Mesenchymal stem cell (in vitro differentiated cells and primary cell): ENCODE results near the gene SEC23A.
"Not testable (repeated sequence)": the region's sequence is repeated elsewhere in the genome, so short reads cannot be mapped to it uniquely, and the experiment has no call there.

Experiments
- DNase-seq: peaks from one replicate; pipeline ENCODE4 v3.0.0-alpha.2; 2013
- H2AFZ ChIP-seq: one replicate; pipeline ENCODE4 v1.6.1; 2013; ENCODE audit warnings: low read depth, mild to moderate bottlenecking, control low read depth, inconsistent platforms, low read length, moderate library complexity
- H2AK5ac ChIP-seq: 2 replicates; pipeline ENCODE4 v1.6.1; 2013; ENCODE audit warnings: low read length, moderate library complexity, mild to moderate bottlenecking, inconsistent platforms; ENCODE audit not compliant: severe bottlenecking
- H2BK120ac ChIP-seq: one replicate; pipeline ENCODE4 v1.6.1; 2013; ENCODE audit warnings: low read depth, mild to moderate bottlenecking, inconsistent platforms, low read length, moderate library complexity
- H2BK12ac ChIP-seq, 2 experiments: one replicate each; pipeline ENCODE4 v1.6.1; 2013; ENCODE audit warnings: inconsistent platforms in 2 of 2, low read length in 2 of 2, mild to moderate bottlenecking in 2 of 2, moderate library complexity in 2 of 2, control low read depth in 1 of 2
- H2BK15ac ChIP-seq: one replicate; pipeline ENCODE4 v1.6.1; 2013; ENCODE audit warnings: mild to moderate bottlenecking, low read depth, inconsistent platforms; ENCODE audit not compliant: poor library complexity, severe bottlenecking
- H2BK5ac ChIP-seq: 2 replicates; pipeline ENCODE4 v1.6.1; 2013; ENCODE audit warnings: low read depth, mild to moderate bottlenecking, low read length, control low read depth, inconsistent platforms; ENCODE audit not compliant: poor library complexity, severe bottlenecking
- H3K14ac ChIP-seq, 2 experiments: one replicate each; pipeline ENCODE4 v1.6.1; 2013; ENCODE audit warnings: inconsistent platforms in 2 of 2, low read length in 2 of 2, control low read depth in 1 of 2, mild to moderate bottlenecking in 1 of 2, moderate library complexity in 1 of 2
- H3K18ac ChIP-seq, 2 experiments: one replicate each; pipeline ENCODE4 v1.6.1; 2013; ENCODE audit warnings: inconsistent platforms in 2 of 2, low read length in 2 of 2, control low read depth in 1 of 2, low read depth in 1 of 2, mild to moderate bottlenecking in 1 of 2
- H3K23ac ChIP-seq, 2 experiments: one replicate each; pipeline ENCODE4 v1.6.1; 2013; ENCODE audit warnings: inconsistent platforms in 2 of 2, low read length in 2 of 2, mild to moderate bottlenecking in 2 of 2, moderate library complexity in 2 of 2, control low read depth in 1 of 2
- H3K27ac ChIP-seq: 2 replicates; pipeline ENCODE4 v1.5.1; 2013; ENCODE audit warnings: mild to moderate bottlenecking, moderate library complexity, low read length, control low read depth, inconsistent platforms; ENCODE audit not compliant: poor library complexity, severe bottlenecking
- H3K27me3 ChIP-seq, 2 experiments: 2 replicates each; pipeline versions ENCODE4 v1.6.1 to v1.7.0; 2013; ENCODE audit warnings: low read length in 2 of 2, mild to moderate bottlenecking in 2 of 2, moderate library complexity in 2 of 2, control low read depth in 1 of 2, inconsistent platforms in 1 of 2; ENCODE audit not compliant: control insufficient read depth in 1 of 2, insufficient read depth in 1 of 2
- H3K36me3 ChIP-seq, 2 experiments: 2 replicates each; pipeline versions ENCODE4 v1.6.1 to v1.7.0; 2013; ENCODE audit warnings: low read length in 2 of 2, control low read depth in 1 of 2, inconsistent platforms in 1 of 2, low read depth in 1 of 2, mild to moderate bottlenecking in 1 of 2; ENCODE audit not compliant: insufficient read depth in 2 of 2, control insufficient read depth in 1 of 2
- H3K4ac ChIP-seq, 2 experiments: one replicate each; pipeline ENCODE4 v1.6.1; 2013; ENCODE audit warnings: inconsistent platforms in 2 of 2, low read length in 2 of 2, mild to moderate bottlenecking in 2 of 2, moderate library complexity in 2 of 2, control low read depth in 1 of 2, low read depth in 1 of 2
- H3K4me1 ChIP-seq: 2 replicates; pipeline ENCODE4 v1.6.1; 2013; ENCODE audit warnings: low read depth, low read length, control low read depth; ENCODE audit not compliant: control insufficient read depth, insufficient read depth
- H3K4me2 ChIP-seq: 2 replicates; pipeline ENCODE4 v1.6.1; 2013; ENCODE audit warnings: low read length, mild to moderate bottlenecking, inconsistent platforms; ENCODE audit not compliant: poor library complexity, severe bottlenecking
- H3K4me3 ChIP-seq, 2 experiments: 2 replicates each; pipeline versions ENCODE4 v1.5.1 to v1.7.0; 2013; ENCODE audit warnings: low read length in 2 of 2, mild to moderate bottlenecking in 2 of 2, control low read depth in 1 of 2, low read depth in 1 of 2; ENCODE audit not compliant: insufficient read depth in 1 of 2
- H3K79me1 ChIP-seq: replicated peaks from 2 replicates; pipeline ENCODE4 v1.6.1; 2013; ENCODE audit warnings: mild to moderate bottlenecking, control low read depth, low read length, inconsistent platforms; ENCODE audit not compliant: poor library complexity, severe bottlenecking
- H3K9ac ChIP-seq: 2 replicates; pipeline ENCODE4 v1.7.0; 2013; ENCODE audit warnings: mild to moderate bottlenecking, low read length, moderate library complexity
- H3K9me3 ChIP-seq: 2 replicates; pipeline ENCODE4 v1.7.0; 2013; ENCODE audit warnings: mild to moderate bottlenecking, low read length; ENCODE audit not compliant: control insufficient read depth
- H4K8ac ChIP-seq: one replicate; pipeline ENCODE4 v1.6.1; 2013; ENCODE audit warnings: inconsistent platforms, mild to moderate bottlenecking, low read length, moderate library complexity
- H4K91ac ChIP-seq: one replicate; pipeline ENCODE4 v1.6.1; 2013; ENCODE audit warnings: mild to moderate bottlenecking, low read length, inconsistent platforms
- WGBS: methylation state at CpG from one replicate; pipeline ENCODE4 v1.1.7; 2013; ENCODE audit warnings: mixed read lengths; 5-methylcytosine and 5-hydroxymethylcytosine counted together

The SEC23A gene

DNA sequence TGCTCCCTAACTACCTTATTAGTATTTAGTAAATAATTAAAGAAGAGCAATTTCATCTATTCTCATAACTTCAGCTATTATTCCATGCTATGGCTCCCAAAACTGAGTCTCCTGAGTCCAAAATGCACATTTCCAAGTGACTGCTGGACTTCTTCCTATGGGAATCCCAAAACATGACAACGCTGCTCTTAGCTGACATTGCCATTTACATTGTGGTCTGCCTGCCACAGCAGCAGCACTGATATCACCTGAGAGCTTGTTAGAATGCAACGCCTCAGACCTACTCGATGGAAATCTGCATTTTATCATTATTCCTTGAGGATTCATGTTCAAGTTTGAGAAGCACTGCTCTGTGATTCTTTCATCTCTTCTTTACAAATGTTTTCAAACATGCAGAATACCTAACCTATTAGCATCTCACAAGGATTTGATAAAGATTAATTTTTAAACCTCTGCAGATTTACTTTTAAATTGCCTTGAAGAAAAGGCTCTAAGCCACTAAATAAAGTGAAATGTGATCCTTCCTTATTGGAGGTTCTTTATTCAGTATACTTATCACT, 77.7 kb downstream of the SEC23A start:
- no peak overlapping the region for H2AK5ac ChIP-seq
- H3K9me3 ChIP-seq, result no peaks in the 10 kb centered on the region
- no peak overlapping the region for H4K8ac ChIP-seq
- no peak overlapping the region for H3K23ac ChIP-seq
- H3K27ac ChIP-seq, result no peak overlapping the region
- H3K27me3 ChIP-seq, result no peaks in the 10 kb centered on the region
- peaks cover 10% of the 10 kb centered on the region for H3K79me1 ChIP-seq
- no peak overlapping the region for H2BK12ac ChIP-seq
- no peak overlapping the region for H3K4ac ChIP-seq
- H3K18ac ChIP-seq, result no peak overlapping the region
- WGBS, result 72% methylated on average over 3 of the region's 3 CpGs
- H2AFZ ChIP-seq, result no peak overlapping the region
- H2BK5ac ChIP-seq, result no peak overlapping the region
- H3K4me2 ChIP-seq, result no peak overlapping the region
- no peak overlapping the region for H2BK120ac ChIP-seq
- H2BK15ac ChIP-seq, result no peak overlapping the region
- peaks cover 2% of the 10 kb centered on the region for H3K4me1 ChIP-seq
- H3K4me3 ChIP-seq, result no peak overlapping the region
- H3K14ac ChIP-seq, result no peak overlapping the region
- H4K91ac ChIP-seq, result no peak overlapping the region
- peaks cover 10 to 49% of the 10 kb centered on the region in 2 experiments for H3K36me3 ChIP-seq
- no peak overlapping the region for H3K9ac ChIP-seq
- no peak for DNase-seq

- Histone ChIP-seq H3K27me3 (no peaks in the 10 kb centered on the region), H3K79me1 (peaks cover 5% of the 10 kb centered on the region), H2BK120ac (no peak overlapping the region), H3K14ac (no peak overlapping the region), H3K36me3 (peaks cover 0 to 37% of the 10 kb centered on the region in 2 experiments), H3K4me1 (peaks cover 2% of the 10 kb centered on the region), H2AFZ (no peak overlapping the region), H3K23ac (no peak overlapping the region), H3K4ac (no peak overlapping the region), H3K9ac (no peak overlapping the region), H2BK5ac (no peak overlapping the region), H4K91ac (no peak overlapping the region), H3K4me3 (no peak overlapping the region), H3K9me3 (no peaks in the 10 kb centered on the region), H2BK15ac (no peak overlapping the region), H2BK12ac (no peak overlapping the region), H3K27ac (no peak overlapping the region), H4K8ac (no peak overlapping the region), H2AK5ac (no peak overlapping the region), H3K18ac (no peak overlapping the region), H3K4me2 (no peak overlapping the region)
- no peak for DNase-seq
- WGBS, result over 99% methylated on average over 11 of the region's 12 CpGs
These were observed 78.8 kb downstream of the SEC23A start for GRCh38 chr14:39023939-39024871.

DNA sequence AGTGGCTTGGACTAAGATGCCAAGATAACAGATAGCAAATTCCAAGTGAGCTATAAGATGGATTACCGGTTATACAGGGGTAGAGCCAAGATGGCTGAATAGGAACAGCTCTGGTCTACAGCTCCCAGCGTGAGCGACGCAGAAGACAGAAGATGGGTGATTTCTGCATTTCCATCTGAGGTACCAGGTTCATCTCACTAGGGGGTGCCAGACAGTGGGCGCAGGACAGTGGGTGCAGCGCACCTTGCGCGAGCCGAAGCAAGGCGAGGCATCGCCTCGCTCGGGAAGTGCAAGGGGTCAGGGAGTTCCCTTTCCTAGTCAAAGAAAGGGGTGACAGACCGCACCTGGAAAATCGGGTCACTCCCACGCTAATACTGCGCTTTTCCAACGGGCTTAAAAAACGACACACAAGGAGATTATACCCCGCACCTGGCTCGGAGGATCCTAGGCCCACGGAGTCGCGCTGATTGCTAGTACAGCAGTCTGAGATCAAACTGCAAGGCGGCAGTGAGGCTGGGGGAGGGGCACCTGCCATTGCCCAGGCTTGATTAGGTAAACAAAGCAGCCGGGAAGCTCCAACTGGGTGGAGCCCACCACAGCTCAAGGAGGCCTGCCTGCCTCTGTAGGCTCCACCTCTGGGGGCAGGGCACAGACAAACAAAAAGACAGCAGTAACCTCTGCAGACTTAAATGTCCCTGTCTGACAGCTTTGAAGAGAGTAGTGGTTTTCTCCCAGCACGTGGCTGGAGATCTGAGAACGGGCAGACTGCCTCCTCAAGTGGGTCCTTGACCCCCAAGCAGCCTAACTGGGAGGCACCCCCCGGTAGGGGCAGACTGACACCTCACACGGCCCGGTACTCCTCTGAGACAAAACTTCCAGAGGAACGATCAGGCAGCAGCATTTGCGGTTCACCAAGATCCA, 85.7 kb downstream of the SEC23A start:
- Histone ChIP-seq H3K79me1 (peaks cover 14% of the 10 kb centered on the region), H4K8ac (peak overlapping the region; percentile 64), H3K36me3 (peaks cover 10 to 15% of the 10 kb centered on the region in 2 experiments), H3K18ac (peak overlapping the region; percentile 54 to 62)
- H3K14ac ChIP-seq, H3K27me3 ChIP-seq, H4K91ac ChIP-seq, H2AFZ ChIP-seq, DNase-seq, H3K4me2 ChIP-seq, H2BK15ac ChIP-seq, H3K27ac ChIP-seq, H3K4me3 ChIP-seq, H2BK120ac ChIP-seq, H3K4me1 ChIP-seq, H3K23ac ChIP-seq, H2BK12ac ChIP-seq, H3K4ac ChIP-seq, H3K9me3 ChIP-seq, H2AK5ac ChIP-seq, H3K9ac ChIP-seq, H2BK5ac ChIP-seq: not testable (repeated sequence)
- 45% methylated on average over 28 of the region's 33 CpGs for WGBS

DNA sequence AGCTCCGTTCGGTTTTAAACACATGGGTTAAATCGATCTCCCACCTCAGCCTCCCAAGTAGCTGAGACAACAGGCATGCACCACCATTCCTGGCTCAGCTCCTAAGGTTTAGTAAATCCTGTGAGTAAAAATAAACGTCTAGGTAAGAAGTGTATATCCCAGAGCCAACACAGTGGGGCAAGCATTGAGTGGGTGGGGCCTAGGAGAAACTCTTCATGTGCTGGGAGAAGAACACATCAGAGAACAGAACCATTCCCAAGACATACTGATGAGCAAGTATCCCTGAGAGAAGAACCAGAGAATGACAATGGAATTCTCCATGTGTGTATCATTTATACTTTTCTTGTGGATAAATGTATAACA, 86.3 kb downstream of the SEC23A start:
- no peak overlapping the region for H3K14ac ChIP-seq
- no peak overlapping the region for H2BK12ac ChIP-seq
- H2BK15ac ChIP-seq, result no peak overlapping the region
- H3K27ac ChIP-seq, result no peak overlapping the region
- no peak overlapping the region for H3K4ac ChIP-seq
- H2AK5ac ChIP-seq, result no peak overlapping the region
- no peak overlapping the region for H3K18ac ChIP-seq
- H3K4me2 ChIP-seq, result no peak overlapping the region
- H3K9ac ChIP-seq, result no peak overlapping the region
- no peak overlapping the region for H2BK5ac ChIP-seq
- H3K4me3 ChIP-seq, result no peak overlapping the region
- no peak overlapping the region for H4K8ac ChIP-seq
- no peak for DNase-seq
- H3K36me3 ChIP-seq, result peaks cover 10 to 15% of the 10 kb centered on the region in 2 experiments
- no peak overlapping the region for H2AFZ ChIP-seq
- no peaks in the 10 kb centered on the region for H3K4me1 ChIP-seq
- WGBS, result 84% methylated on average over 4 of the region's 4 CpGs
- H3K9me3 ChIP-seq, result no peaks in the 10 kb centered on the region
- H2BK120ac ChIP-seq, result no peak overlapping the region
- H3K27me3 ChIP-seq, result no peaks in the 10 kb centered on the region
- peaks cover 14% of the 10 kb centered on the region for H3K79me1 ChIP-seq
- no peak overlapping the region for H4K91ac ChIP-seq
- H3K23ac ChIP-seq, result no peak overlapping the region
